GM18511 (cell line): ENCODE results near the gene BTLA.
A peak's percentile ranks its signal among the peaks of the same experiment; 100 is the strongest.
"Not testable (repeated sequence)": the region's sequence is repeated elsewhere in the genome, so short reads cannot be mapped to it uniquely, and the experiment has no call there.

Experiments
- ATAC-seq: cut with Tn5 transposase; IDR thresholded peaks from one replicate; pipeline ENCODE4 v1.9.1; 2021; ENCODE audit warnings: mild to moderate bottlenecking, moderate library complexity; ENCODE audit not compliant: unreplicated experiment

The BTLA gene, protein sequence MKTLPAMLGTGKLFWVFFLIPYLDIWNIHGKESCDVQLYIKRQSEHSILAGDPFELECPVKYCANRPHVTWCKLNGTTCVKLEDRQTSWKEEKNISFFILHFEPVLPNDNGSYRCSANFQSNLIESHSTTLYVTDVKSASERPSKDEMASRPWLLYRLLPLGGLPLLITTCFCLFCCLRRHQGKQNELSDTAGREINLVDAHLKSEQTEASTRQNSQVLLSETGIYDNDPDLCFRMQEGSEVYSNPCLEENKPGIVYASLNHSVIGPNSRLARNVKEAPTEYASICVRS

DNA sequence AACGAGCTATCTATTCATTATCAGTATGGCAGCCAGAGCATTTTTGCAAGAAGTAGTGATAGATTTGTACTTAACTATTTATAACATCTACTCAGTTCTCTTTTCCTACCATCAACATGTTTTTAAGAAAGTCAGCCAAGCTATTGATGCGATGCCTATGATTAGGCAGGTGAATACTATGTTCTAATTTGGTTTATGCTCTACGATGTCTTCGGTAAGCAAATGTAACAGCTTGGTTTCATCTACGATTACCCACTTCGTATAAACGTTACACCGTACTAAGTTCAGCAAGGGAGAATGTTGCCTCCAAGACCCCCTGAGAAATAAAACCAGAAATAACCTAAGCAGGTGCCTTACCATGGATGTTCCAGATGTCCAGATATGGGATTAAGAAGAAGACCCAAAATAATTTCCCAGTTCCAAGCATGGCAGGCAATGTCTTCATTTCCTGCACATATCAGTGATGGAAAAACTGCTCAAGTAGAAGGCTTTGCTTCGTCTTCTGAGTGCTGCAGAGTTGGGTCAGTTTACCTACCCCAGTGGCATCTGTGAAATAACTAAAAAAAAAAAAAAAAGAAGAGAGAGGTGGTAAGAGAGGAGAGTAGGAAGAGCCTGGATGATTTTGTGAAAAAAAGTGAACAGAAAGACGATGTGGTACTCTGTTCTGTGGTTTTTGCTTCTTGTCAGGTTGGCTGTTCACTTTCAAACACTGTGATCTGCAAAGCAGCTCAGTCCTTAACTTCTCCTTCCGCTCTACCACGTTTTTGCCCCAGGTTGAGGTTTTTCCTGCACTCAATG, at the start of gene BTLA:
BTLA (minus strand) TSS at position 559 of the 798 bp plus-strand sequence; CDS start at position 445, 114 bp downstream.
- ATAC-seq: peak; percentile 70

DNA sequence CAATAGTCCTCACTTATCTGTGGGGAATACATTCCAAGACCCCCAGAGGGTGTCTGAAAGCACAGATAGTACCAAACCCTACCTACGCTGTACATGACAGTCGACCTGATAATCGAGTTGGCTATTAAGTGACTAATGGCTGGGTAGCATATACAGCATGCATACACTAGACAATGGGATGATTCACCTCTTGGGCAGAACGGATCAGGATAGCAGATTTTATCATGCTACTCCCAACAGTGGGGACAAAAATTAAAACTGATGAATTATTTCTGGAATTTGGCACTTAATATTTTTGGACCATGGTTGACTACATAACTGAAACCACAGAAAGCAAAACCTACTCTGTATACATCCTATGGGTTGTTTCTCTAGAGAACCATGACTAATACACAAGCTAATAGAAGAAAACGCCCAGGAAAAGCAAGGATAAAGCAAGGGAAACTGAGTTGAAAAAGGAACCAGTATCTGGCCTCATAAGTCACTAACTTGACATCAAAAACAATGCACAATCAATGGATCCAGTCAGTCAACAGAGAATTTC, 47.0 kb upstream of the BTLA start:
- ATAC-seq: no peak

DNA sequence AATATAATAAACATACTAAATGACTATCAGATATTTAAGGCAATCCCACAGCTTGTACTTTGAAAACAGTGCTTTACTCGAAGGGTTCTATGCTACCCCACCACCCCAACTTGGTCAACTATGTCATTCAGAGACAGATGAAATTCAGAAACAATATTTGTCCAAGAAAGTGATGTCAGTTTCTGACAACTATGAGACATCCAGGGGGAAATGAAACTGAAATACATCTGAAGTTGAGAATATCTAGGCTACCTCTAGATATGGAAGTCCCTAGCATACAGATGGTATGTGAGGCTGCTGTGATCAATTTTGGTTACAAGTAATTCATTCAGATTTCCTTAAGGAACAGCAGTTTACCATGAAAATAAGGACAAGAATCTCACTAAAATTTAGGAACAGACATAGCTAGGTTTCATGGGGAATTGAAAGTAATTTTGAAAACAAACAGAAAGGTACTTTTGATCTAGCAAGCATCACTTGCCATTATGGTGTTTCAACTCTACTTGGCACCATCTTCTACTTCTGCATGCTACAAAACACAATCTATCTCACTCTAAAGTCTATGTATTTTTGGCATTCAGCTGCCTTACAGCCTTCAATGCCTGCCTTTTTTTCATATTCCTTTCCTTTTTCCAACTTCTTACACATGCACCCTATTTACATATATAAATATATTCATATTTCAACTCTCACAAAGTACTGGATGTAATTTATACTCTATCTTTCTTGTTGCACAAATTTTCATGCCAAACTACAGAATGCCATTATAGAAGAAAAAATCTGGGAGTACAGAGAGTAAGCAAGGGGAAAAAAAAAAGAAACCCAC, 40.8 kb upstream of the BTLA start:
- ATAC-seq: peak; percentile 98

DNA sequence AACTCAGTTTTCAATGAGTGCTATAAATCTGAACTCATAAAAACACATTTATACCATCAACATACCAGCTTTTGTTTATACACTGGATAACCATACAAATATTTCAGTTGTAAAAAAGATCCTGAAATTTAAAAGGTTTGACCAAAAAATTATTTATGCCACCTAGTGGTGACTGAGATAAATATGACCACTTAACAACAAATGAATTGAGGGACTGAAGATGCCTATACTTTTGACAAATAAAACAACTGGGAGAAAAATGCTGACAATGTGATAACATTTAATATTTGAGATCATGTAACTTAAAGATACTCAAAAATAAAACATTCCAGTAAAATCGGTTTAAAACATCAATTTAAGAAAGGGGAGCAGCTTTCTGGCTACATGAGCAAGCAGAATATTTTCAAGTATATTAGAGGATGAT, 32.1 kb upstream of the BTLA start:
- no peak for ATAC-seq

DNA sequence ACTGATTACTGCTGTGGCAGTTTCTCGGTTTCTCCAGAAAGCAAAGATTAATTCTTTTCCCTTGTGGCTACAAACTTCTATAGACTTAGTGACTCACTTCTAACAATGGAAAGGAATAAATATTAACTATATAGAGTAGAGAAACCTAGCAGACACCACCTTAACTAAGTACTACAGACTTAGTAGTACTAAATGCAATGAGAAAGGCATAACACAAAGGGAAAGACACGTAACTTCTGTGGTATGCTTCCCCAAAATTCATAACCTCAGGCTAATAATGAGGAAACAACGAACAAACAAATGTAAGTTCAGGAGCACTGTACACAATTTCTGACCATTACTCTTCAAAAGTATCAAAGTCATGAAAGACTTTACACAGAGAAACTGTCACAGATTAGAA, 31.3 kb upstream of the BTLA start:
- ATAC-seq: no peak

DNA sequence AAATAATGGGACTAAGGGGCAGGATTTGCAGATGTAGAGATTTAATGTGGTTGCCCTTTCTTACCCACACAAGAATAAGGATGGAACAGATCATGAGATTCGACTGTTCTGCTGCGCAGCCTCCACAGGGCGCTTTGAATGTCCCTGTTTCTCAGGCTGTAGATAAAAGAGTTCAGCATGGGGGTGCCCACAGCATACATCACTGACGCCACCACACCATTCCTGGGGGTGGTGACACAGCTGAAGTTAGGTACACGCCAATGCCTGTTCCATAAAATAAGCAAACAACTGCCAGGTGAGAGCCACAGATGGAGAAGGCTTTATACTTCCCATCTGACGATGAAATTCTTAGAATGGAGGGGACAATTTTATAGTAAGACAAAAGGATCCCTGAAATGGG, 24.9 kb upstream of the BTLA start:
- not testable (repeated sequence) for ATAC-seq

DNA sequence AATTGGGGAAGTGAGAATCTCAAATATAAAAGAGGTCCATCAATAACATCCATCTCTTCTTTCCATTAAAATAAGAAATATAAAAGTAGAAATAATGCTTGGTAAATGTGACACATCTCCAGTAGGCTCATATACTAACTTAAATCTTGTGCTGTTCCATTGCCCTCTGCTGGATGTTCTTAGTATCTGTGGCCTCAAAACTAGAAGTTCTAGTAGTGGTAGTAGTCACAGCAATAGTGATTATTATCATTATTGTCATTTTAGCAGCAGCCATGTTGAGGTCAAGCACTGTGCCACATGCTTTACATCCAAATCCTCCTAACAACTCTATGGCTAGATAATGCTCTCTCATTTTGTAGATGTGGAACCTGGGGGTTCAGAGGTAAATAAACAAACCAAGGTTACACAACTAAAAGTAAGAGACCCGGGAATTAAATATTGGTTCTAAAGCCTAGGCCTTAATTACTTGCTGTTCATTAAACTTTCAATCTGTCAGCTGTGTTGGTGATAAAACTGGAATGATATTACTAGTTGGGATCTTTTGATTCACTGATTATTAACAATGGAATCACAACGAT, 20.2 kb upstream of the BTLA start:
- ATAC-seq: peak; percentile 53

DNA sequence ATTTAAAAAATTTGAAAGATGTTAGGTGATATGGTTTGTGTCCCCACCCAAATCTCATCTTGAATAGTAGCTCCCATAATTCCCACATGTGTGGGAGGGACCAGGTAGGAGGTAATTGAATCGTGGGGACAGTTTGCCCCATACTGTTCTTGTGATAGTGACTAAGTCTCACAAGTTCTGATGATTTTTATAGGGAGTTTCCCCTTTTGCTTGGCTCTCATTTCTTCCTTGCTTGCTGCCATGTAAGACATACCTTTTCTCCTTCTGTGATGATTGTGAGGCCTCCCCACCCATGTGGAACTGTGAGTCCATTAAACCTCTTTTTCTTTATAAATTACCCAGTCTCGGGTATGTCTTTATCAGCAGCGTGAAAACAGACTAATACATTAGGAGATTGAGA, 19.7 kb upstream of the BTLA start:
- not testable (repeated sequence) for ATAC-seq

DNA sequence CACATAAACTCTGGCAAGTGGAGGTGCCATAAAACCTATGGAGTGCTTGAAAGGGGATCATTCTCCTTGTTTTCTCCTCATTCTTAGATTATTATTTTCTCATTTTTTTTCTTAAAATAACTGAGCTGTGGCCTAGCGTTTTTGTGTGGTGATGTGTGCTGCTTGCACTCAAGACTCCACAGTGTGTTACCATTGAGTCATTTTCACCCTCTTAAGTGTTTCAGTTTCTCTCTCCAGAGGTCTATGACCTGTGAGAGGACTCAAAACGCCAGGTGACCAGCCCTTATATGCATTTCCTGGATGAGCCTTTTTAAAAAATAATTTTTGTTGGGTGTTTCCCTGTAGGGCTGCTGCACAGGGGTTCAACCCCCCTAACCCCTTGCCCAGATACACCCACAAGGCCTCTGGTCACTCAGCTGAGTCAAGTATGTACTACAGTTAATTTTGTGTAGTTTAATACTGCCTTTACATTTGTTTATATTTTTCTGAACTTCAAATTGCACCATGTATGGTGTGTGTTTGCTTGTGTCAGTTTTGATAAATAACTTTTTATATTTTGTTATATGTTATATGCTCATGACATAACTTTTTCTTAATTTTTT, 15.4 kb upstream of the BTLA start:
- peak; percentile 100 for ATAC-seq

DNA sequence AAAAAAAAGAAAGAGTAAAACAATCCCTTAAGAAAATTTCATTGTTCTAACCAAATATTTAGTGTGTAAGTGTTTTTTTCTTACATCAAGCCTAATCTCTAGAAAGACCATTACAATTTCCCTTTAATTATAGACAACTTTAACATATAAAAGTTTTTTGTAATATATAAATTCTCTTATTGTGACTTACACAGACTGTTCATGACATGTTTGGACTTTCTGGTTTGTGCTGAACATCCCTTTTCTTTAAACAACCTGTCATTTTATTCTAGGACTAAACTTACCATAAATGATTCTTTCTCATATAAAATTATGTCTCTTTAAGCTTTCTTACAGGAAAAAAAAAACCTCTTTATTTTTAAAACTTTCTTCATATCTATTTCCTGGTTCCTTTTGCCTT, 13.0 kb upstream of the BTLA start:
- no peak for ATAC-seq

DNA sequence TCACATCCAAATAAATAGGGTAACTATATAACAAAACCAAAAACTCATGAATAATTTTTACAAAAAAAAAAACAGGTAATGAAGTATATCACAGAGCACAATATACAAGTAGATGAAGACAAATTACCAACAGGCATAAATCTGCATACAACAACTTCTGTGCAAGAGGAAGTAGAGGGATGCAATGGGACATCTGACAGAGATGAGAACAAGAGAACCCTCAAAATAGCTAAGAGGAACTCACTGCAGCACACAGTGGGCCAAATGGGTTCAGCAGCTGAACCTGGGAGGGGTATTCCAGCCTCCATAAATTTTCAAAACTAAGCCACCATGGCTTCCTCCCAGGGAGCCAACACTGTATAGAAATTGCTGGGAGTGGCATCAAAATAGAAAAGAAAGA, 9.6 kb upstream of the BTLA start:
- no peak for ATAC-seq

DNA sequence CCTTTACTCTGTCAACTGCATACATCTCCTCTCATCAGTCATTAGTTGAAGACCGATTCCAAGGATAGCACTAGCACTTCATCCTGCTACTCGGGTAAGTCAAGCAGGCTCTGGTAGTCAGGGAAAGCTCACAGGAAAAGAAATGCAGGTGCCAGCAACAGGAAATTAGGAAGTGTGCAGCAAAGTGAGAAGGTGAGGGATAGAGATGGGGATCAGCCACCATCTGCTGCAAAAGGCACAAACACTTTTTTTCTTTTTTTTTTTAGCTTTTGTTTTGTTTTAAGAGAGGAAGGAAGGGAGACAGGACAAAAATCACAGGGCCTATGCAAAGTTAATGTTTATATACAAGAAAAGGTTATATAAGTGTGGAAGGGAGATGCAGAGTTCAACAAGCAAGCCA, 9.0 kb upstream of the BTLA start:
- no peak for ATAC-seq

DNA sequence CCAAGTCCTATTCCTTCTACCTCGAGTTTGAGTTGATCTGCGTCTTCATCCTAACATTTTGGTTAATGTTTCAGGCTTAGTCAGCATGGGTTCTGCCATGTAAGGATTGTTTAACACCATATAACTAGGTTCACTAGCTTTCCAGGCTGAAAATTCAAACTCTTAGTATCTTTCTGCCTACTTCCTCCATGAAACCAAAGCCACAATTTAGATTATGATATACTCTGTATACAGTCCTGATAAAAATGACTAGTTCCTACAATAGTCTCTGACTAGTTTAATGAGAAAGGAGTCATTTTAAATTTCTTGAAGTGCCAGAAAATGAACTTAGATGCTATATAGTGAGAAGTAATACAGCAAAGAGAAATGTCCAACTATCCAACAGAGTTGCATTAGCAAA, 6.6 kb upstream of the BTLA start:
- no peak for ATAC-seq

DNA sequence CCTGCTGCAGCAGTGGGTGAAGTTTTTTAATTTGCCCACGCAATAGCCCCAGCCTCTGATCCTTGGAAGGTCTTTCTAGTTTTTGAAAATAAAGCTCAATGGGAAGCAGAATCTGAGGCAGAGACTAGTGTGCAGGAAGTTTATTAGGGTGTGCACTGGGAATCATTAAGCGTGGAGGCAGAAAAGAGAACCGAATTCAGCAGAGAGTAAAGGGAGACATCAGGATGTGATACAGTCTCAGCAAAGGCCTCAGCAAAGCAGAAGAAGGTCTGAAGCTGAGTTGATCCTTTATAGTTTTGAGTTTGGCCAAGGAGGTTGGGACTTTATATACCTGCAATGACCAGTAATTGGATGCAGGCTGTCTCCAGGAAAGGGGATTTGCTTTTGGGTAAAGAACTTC, 4.9 kb upstream of the BTLA start:
- no peak for ATAC-seq

DNA sequence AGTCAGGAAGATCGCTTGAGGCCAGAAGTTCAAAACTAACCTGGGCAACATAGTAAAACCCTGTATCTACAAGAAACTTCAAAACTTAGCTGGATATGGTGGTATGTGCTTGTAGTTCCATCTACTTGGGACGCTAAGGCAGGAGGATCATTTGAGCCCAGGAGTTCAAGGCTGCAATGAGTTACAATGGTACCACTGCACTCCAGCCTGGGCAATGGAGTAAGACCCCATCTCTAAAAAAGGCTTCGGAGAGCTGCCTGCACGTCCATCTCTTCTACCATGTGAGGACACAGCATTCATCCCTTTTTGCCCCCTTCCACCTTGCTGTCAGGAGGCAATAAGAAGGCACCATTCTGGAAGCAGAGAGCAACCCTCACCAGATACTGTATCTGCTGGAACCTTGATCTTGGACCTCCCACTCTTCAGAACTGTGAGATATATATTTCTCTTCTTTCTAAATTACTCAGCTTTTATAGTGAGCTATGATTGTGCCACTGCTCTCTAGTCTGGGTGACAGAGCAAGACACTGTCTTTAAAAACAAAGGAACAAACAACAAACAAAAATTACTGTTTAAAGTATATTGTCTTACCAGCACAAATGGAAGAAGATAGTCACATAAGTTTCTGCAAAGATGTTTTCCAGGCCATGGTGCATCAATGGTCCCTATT, 4.2 kb upstream of the BTLA start:
- no peak for ATAC-seq

DNA sequence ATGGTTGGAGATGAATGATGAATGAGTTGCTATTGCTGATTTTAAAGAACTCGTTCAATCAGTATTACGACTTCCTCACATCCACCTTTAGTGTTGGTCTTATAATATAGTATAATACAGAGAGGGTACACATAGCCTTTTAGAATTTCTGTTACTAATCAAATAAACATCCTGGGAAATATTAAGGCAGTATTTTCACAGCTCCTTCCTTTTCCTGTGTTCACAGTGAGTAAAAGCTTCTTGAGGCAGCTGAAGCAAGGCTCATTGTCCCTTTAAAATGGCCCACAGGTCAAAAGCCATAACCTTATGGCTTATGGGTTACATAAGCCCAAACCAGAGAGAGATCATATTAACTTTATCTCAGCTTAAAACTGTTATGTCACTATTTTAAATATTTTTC, 1.3 kb upstream of the BTLA start:
- ATAC-seq: no peak

DNA sequence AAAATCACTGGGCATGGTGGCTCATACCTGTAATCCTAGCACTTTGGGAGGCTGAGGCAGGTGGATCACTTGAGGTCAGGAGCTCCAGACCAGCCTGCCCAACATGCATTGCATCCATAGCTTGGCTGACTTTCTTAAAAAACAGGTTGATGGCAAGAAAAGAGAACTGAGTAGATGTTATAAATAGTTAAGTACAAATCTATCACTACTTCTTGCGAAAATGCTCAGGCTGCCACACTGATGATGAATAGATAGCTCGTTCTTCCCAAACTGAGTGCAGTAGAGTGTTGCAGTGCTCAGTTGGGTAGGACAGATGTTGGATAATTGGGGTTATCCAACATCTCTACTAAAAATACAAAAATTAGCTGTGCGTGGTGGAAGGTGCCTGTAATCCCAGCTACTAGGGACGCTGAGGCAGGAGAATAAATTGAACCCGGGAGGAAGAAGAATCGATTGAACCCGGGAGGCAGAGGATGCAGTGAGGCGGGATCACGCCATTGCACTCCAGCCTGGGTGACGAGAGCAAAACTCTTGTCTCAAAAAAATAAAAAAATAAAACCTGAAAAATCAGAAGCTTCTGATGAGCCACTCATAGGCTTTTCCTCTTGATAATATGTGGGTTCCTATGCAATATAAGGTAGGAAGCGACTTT, 1.2 kb downstream of the BTLA start:
- ATAC-seq: no peak

DNA sequence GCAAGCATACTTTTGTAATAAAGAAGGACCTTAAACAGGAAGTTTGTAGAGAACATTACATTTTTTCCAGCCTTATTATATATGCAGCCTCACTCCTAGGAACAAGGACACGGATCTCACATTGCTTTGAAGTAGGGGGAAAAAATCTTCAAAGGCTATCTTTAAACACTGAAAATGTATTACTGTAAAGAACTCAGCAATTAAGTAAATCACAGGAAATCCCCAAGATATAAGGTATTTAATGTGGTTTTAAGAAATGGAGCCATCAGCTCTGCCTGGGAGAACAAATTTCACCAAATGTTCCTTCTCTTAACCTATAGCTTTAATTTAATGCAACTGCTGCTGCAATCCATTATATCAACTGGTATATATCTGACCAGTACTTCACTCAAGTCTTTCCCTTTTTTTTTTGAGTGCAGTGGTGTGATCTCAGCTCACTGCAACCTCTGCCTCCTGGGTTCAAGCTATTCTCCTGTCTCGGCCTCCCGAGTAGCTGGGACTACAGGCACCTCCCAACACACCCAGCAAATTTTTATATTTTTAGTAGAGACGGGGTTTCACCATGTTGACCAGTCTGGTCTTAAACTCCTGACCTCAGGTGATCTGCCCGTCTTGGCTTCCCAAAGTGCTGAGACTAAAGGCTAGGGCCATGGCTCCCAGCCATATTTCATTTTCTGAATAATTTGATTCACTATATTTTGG, 2.8 kb downstream of the BTLA start:
- ATAC-seq: no peak

DNA sequence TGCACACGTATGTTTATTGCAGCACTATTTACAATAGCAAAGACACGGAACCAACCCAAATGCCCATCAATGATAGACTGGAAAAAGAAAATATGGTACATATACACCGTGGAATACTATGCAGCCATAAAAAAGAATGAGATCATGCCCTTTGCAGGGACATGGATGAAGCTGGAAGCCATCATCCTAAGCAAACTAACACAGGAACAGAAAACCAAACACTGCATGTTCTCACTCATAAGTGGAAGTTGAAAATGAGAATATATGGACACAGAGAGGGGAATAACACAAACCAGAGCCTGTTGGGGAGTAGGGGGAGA, 4.9 kb downstream of the BTLA start:
- not testable (repeated sequence) for ATAC-seq
